GM12878 (cell line): Measurements from ENCODE around the gene PDF.

ENCODE experiments used
- ATF2 ChIP-seq: IDR thresholded peaks from 2 replicates; pipeline ENCODE4 v1.6.1; 2012; ENCODE audit warnings: low read length, inconsistent platforms
- CREB1 ChIP-seq: IDR thresholded peaks from 2 replicates; pipeline ENCODE4 v1.6.1; 2012; ENCODE audit warnings: low read depth, mild to moderate bottlenecking, inconsistent platforms
- CTCF ChIP-seq, 3 experiments: IDR thresholded peaks in 2 of 3; conservative IDR thresholded peaks in 1 of 3; 2 replicates each; pipeline ENCODE4 v1.5.1; 2011; ENCODE audit warnings: low read depth in 3 of 3, low read length in 3 of 3, mild to moderate bottlenecking in 3 of 3, control low read depth in 2 of 3, moderate library complexity in 2 of 3, inconsistent platforms in 1 of 3, mixed read lengths in 1 of 3; ENCODE audit not compliant: control insufficient read depth in 2 of 3, insufficient read depth in 1 of 3; ENCODE audit errors: extremely low read depth in 1 of 3
- MAX ChIP-seq: IDR thresholded peaks from 2 replicates; pipeline ENCODE4 v1.6.1; 2012; ENCODE audit warnings: low read depth, low read length, improper control_type of control experiment
- MYC ChIP-seq: IDR thresholded peaks from 2 replicates; pipeline ENCODE4 v1.6.1; 2011; ENCODE audit warnings: mild to moderate bottlenecking, low read length, moderate library complexity, inconsistent platforms; ENCODE audit not compliant: insufficient read depth, insufficient replicate concordance, insufficient read length, severe bottlenecking
- POU2F2 ChIP-seq: IDR thresholded peaks from 3 replicates; pipeline ENCODE4 v1.6.1; 2011; ENCODE audit warnings: low read depth, mild to moderate bottlenecking, low read length, borderline replicate concordance

- no peak for TF ChIP-seq CTCF (IDR thresholded peaks at IDR 0.05 in 2 of 3, conservative IDR thresholded peaks at IDR 0.05 in 1 of 3; ENCODE audit: control insufficient read depth in 2 of 3, extremely low read depth in 1 of 3, insufficient read depth in 1 of 3, low read depth in 3 of 3, low read length in 3 of 3)
- no peak for TF ChIP-seq MAX
- TF ChIP-seq MYC, result no peak
- no peak for TF ChIP-seq ATF2
- TF ChIP-seq POU2F2, result no peak
- TF ChIP-seq CREB1, result no peak
Measured at GRCh38 chr16:69316595-69317034, 13.8 kb downstream of the PDF start.
